GM19324 (cell line): ENCODE results near the gene LGALS14.

ENCODE experiments used
- ATAC-seq: cut with Tn5 transposase; IDR thresholded peaks from one replicate; pipeline ENCODE4 v1.9.1; 2021; ENCODE audit warnings: mild to moderate bottlenecking, moderate library complexity; ENCODE audit not compliant: unreplicated experiment, low FRiP score

The LGALS14 gene

GRCh38 chr19:39740395-39740794 lies 36.1 kb downstream of the LGALS14 start:
- no peak for ATAC-seq

- no peak for ATAC-seq
These were observed 41.4 kb downstream of the LGALS14 start for GRCh38 chr19:39745643-39746042.

GRCh38 chr19:39746836-39747529 lies 42.7 kb downstream of the LGALS14 start:
- ATAC-seq, result no peak

DNA sequence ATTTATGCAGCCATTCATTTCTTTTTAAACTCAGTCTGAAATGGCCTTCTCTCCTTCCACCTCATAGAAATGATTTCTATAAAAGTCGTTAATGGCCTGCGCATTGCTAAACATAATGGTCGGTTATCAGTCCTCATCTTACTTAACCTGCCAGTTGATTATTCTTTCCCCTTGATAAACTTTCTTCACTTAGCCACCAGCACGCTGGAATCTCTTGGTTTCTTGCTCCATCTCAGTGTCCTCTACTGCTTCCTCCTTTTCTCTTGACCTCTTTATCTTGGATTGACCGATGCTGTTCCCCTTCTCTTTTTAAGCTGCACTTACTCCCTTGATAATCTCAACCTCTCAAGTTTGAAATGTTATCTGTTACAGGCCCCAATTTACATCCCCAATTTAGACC lies 45.7 kb downstream of the LGALS14 start:
- ATAC-seq, result no peak

DNA sequence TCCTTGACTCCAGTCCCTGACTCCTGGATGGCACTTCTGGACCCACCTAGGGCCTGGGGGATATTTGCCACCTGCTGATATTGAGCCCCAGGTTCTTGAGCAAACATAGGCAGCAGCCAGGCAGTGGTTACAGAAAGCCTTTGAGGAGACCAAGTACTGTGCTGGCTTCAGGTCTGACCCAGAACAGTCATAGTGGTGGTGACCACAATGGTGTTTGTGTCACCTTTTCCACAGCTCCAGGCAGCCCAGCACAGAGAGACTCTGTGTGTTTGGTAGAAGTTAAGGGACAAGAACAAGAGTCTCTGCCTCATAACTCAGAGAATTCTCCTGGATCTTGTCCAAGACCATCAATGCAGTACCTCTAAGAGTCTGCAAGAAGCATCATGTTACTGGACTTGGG lies 48.1 kb downstream of the LGALS14 start:
- ATAC-seq, result no peak

GRCh38 chr19:39752795-39753194 lies 48.5 kb downstream of the LGALS14 start:
- ATAC-seq, result no peak

- ATAC-seq, result no peak
These were observed 50.3 kb downstream of the LGALS14 start for GRCh38 chr19:39754544-39754943.

- ATAC-seq, result no peak
These were observed 50.7 kb downstream of the LGALS14 start for GRCh38 chr19:39754971-39755370.
